Breast epithelium (tissue), 4 donors: ENCODE data around the gene TRPV4. TPM values are rescaled to one million over a fixed set of nuclear protein-coding genes. Genes with fewer than 3 reads are reported as not detected.

ENCODE experiments used
- DNase-seq, 2 donors: peaks; one replicate each; pipeline ENCODE4 v3.0.0-alpha.2; 2019; ENCODE audit warnings: low spot score in 2 of 2
- H3K27ac ChIP-seq, 2 donors: fragments of 200-600 bp; sonication (generic) in 1 of 2; one replicate each; pipeline ENCODE4 v1.5.1; 2016 to 2019; ENCODE audit warnings: mild to moderate bottlenecking in 1 of 2
- H3K27me3 ChIP-seq, 2 donors: fragments of 200-600 bp; sonication (generic) in 1 of 2; one replicate each; pipeline versions ENCODE4 v1.5.1 to v1.6.0; 2017 to 2019; ENCODE audit warnings: control low read depth in 1 of 2, mild to moderate bottlenecking in 1 of 2
- H3K36me3 ChIP-seq: fragments of 200-600 bp; one replicate; pipeline ENCODE4 v1.5.1; 2019
- H3K4me1 ChIP-seq, 2 donors: fragments of 200-600 bp; sonication (generic); one replicate each; pipeline ENCODE4 v1.5.1; 2016 to 2019; ENCODE audit warnings: control low read depth in 1 of 2
- H3K4me3 ChIP-seq, 3 donors: fragments of 200-600 bp; sonication (generic); 1 replicate in 2 of 3; 2 replicates in 1 of 3; pipeline ENCODE4 v1.5.1; 2016 to 2019; ENCODE audit warnings: mild to moderate bottlenecking in 3 of 3, moderate library complexity in 2 of 3
- H3K9me3 ChIP-seq, 2 donors: fragments of 200-600 bp; sonication (generic) in 1 of 2; one replicate each; pipeline ENCODE4 v1.5.1; 2016 to 2019; ENCODE audit warnings: control low read depth in 1 of 2
- POLR2A ChIP-seq: fragments of 450-650 bp; IDR thresholded peaks from one replicate; pipeline ENCODE4 v1.6.1; 2016; ENCODE audit warnings: antibody characterized with exemption, mild to moderate bottlenecking, moderate library complexity
- POLR2AphosphoS5 ChIP-seq, 3 donors: sonication (generic); formaldehyde crosslinking; IDR thresholded peaks; one replicate each; pipeline ENCODE4 v1.6.1; 2017; ENCODE audit warnings: antibody characterized with exemption in 3 of 3
- intact Hi-C: fragments of 100-400 bp; cut with DNase I; formaldehyde crosslinking; loops from one replicate; pipeline ENCODE4 v1.15.1; 2023; ENCODE audit warnings: low total_unique reads
- total RNA-seq, 3 donors: library from RNA; depleted of rRNA; stranded (reverse); fragments of >200 nt; gene quantifications; one replicate each; pipeline ENCODE4 v1.1.0, GENCODE V29; 2016
- TF ChIP-seq, protein P1 (sequence below), 3 donors: fragments of 450-650 bp; IDR thresholded peaks; one replicate each; pipeline ENCODE4 v1.5.1; 2016 to 2017; ENCODE audit warnings: antibody characterized with exemption in 3 of 3, mild to moderate bottlenecking in 3 of 3, moderate library complexity in 3 of 3

TRPV4 gene
- total RNA-seq, 3 donors from 2014 or later = 0.64 to 6.4 (median 2.0) TPM

DNA sequence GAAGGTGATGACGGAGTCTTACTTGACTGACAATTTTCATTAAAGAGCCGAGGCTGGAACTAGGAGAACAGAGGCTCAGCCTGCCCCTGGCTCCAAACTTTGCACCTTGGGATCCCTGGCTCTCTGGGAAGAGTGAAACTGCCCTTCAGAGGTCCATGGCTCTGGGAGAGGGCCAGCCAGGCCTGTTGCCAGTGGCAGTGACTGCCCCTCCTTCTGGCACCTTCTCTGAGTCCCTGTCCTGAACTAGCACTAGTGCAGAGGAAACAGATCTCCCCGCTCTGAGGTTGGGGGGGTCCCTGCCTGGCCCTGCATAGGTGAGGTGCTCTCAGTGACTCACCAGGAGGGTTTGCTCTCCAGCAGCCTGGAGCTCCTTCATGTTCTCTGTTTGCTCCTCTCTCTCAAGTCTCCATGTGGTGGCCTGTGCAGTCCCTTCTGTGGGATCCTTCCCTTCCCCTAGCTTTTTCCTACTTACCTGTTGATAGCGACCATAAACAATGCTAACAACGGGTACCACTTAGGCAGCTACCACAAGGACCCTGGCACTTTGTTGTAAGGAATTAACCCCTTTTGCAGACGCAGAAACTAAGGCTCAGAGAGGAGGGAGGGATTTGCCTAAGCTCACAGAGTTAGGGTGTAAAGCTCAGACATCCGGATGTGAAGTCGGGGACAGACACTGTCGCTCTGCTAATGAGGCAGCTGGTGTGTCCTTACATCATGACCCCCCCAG is 97.2 kb downstream of the TRPV4 start:
- TF ChIP-seq POLR2AphosphoS5 (IDR thresholded peaks at IDR 0.05) (no peak), POLR2A (no peak)
- TF ChIP-seq, protein P1, sequence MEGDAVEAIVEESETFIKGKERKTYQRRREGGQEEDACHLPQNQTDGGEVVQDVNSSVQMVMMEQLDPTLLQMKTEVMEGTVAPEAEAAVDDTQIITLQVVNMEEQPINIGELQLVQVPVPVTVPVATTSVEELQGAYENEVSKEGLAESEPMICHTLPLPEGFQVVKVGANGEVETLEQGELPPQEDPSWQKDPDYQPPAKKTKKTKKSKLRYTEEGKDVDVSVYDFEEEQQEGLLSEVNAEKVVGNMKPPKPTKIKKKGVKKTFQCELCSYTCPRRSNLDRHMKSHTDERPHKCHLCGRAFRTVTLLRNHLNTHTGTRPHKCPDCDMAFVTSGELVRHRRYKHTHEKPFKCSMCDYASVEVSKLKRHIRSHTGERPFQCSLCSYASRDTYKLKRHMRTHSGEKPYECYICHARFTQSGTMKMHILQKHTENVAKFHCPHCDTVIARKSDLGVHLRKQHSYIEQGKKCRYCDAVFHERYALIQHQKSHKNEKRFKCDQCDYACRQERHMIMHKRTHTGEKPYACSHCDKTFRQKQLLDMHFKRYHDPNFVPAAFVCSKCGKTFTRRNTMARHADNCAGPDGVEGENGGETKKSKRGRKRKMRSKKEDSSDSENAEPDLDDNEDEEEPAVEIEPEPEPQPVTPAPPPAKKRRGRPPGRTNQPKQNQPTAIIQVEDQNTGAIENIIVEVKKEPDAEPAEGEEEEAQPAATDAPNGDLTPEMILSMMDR (IDR thresholded peaks at IDR 0.05) = no peak
- peak in 1 of 2 donors; percentile 41 for DNase-seq
- no peaks in the 10 kb centered on the region for H3K27me3 ChIP-seq
- H3K27ac ChIP-seq = no peak overlapping the region
- no peaks in the 10 kb centered on the region for H3K4me1 ChIP-seq
- no peaks in the 10 kb centered on the region for H3K36me3 ChIP-seq
- intact Hi-C loops = no loop called here
- no peaks in the 10 kb centered on the region for H3K9me3 ChIP-seq
- no peak overlapping the region for H3K4me3 ChIP-seq

DNA sequence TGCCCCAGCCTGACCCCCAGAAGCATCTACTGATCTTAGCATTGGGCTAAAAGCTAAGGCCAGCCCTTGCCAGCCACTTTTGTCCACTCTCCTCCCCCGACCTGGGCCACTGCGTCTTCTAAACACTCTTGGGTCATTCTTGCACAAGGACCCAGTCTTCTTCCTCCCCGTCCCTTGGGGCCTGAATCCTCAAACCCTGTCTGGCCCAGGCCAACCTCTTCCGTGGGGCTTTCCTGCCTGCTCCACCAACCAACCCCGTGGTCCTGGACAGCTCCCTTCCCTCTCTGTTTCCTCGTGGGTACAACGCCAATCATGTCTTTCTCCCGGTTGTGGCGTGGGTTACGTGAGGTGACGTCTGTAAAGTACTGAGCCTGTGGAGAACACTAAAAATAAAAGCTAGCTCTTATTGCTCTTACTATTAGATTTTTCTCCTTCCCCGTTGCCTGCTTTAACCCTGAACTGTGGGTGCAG is 98.1 kb downstream of the TRPV4 start:
- peak in 1 of 2 donors; percentile 33 for DNase-seq

DNA sequence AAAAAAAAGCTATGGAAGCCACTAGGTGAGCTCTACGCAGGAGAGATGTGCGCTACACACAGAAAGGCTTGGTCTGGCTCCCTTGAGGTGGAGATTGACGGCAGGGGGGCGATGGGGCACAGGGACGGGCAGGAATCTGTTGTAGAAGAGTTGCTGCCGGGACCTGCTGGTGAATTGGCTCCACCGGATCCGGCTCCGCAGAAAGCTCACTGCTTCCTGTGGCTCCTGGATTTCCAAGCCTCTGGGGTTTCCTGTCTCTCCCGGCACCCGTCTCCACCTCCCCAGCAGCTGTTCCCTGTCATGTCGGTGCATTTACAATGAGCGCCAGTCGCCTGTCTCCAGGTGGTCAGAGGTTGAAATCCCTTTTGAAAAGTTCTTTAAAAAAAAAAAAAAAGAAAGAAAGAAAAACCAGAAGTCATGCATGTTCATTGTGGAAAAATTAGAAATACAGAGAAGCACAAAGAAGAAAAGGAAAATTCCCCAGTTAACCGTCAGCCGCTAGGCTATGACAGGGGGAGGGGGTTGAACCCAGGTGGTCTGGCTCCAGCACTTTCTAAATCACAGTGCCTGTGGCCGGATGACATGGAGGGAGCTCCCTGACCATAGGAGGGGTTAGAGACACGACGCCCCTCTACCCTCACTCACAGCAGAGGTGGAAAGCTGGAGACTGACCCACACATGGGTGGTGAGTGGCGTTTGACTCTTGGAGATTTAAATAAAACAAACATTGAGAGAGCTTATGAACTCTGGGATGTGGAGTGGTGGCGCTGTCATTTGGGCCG is 98.8 kb downstream of the TRPV4 start:
- intact Hi-C loops = no loop called here

More for the DNA sequence above, 98.1 kb downstream of the TRPV4 start:
- intact Hi-C loops = no loop called here
- Histone ChIP-seq H3K27ac (no peak overlapping the region), H3K4me3 (no peak overlapping the region), H3K27me3 (no peaks in the 10 kb centered on the region), H3K4me1 (no peaks in the 10 kb centered on the region), H3K9me3 (no peaks in the 10 kb centered on the region), H3K36me3 (no peaks in the 10 kb centered on the region)
- TF ChIP-seq, protein P1 (IDR thresholded peaks at IDR 0.05) = no peak
- TF ChIP-seq POLR2A (no peak), POLR2AphosphoS5 (IDR thresholded peaks at IDR 0.05) (no peak)

More for the DNA sequence above, 98.8 kb downstream of the TRPV4 start:
- no peaks in the 10 kb centered on the region for H3K27me3 ChIP-seq
- peaks cover 0 to 5% of the 10 kb centered on the region in 2 donors for H3K4me1 ChIP-seq
- peak in 1 of 2 donors; percentile 14 for DNase-seq
- TF ChIP-seq POLR2AphosphoS5 (IDR thresholded peaks at IDR 0.05) = no peak
- TF ChIP-seq POLR2A = no peak
- TF ChIP-seq, protein P1 (IDR thresholded peaks at IDR 0.05) = no peak
- H3K4me3 ChIP-seq = no peak overlapping the region
- no peak overlapping the region for H3K27ac ChIP-seq
- no peaks in the 10 kb centered on the region for H3K9me3 ChIP-seq
- no peaks in the 10 kb centered on the region for H3K36me3 ChIP-seq

Other genes with a start within 250 kb of the TRPV4 start
- 1 to 10 TPM in 2 of 3 donors, under 1 TPM in 1; 0.32 to 7.3 (median 1.3) TPM for gene FAM222A, start 119.6 kb downstream of the TRPV4 start, total RNA-seq
- gene GLTP, start 47.1 kb upstream of the TRPV4 start, total RNA-seq = 10 to 100 TPM; 38.2 to 53.1 (median 40.1) TPM
- gene TCHP, start 66.9 kb upstream of the TRPV4 start, total RNA-seq = 10 to 100 TPM; 10.2 to 20.0 (median 18.6) TPM
- 10 to 100 TPM; 41.3 to 53.1 (median 42.6) TPM for gene GIT2, start 163.0 kb upstream of the TRPV4 start, total RNA-seq
- gene ANKRD13A, start 166.0 kb upstream of the TRPV4 start, total RNA-seq = 100 to 1,000 TPM in 1 of 3 donors, 10 to 100 TPM in 2; 66.4 to 172 (median 88.2) TPM
- 10 to 100 TPM; 16.0 to 19.3 (median 18.1) TPM for gene C12orf76, start 215.1 kb upstream of the TRPV4 start, total RNA-seq